ENCODE data around the gene TRMT112. TPM values are rescaled to one million over a fixed set of nuclear protein-coding genes. Genes with fewer than 3 reads are reported as not detected.

TRMT112 gene
- total RNA-seq, 1 experiment from 2014 or later, result 341 TPM

GRCh38 chr11:64327993-64328392, 10.6 kb upstream of the TRMT112 start:
- CTCF ChIA-PET, result no interaction called here
- in situ Hi-C loops (cut with HindIII; ENCODE audit: low pct_unique_long_range_greater_than_20kb, low sequenced_read_pairs) (no loop called here), intact Hi-C loops (cut with micrococcal nuclease; ENCODE audit: unreplicated experiment) (no loop called here)
- peaks cover 21% of the 10 kb centered on the region for H3K4me1 ChIP-seq (ENCODE audit: control insufficient read depth, insufficient read depth, low read length)
- H3K36me3 ChIP-seq (ENCODE audit: control insufficient read depth, insufficient read depth, low read length), result no peaks in the 10 kb centered on the region
- no TSS peak for BruUV-seq (replicated peaks)
- ATAC-seq (no peak), DNase-seq (ENCODE audit: low read depth, low spot score) (no peak)
- TF ChIP-seq TCF7L2 (IDR thresholded peaks at IDR 0.05; ENCODE audit: low read depth, low read length) (no peak), CTCF (IDR thresholded peaks at IDR 0.05) (no peak), SIN3A (IDR thresholded peaks at IDR 0.05; ENCODE audit: borderline replicate concordance, insufficient read depth, low read depth, low read length) (no peak), POLR2AphosphoS5 (IDR thresholded peaks at IDR 0.05; ENCODE audit: low read depth, low read length) (no peak)
- TF ChIP-seq, protein P1, sequence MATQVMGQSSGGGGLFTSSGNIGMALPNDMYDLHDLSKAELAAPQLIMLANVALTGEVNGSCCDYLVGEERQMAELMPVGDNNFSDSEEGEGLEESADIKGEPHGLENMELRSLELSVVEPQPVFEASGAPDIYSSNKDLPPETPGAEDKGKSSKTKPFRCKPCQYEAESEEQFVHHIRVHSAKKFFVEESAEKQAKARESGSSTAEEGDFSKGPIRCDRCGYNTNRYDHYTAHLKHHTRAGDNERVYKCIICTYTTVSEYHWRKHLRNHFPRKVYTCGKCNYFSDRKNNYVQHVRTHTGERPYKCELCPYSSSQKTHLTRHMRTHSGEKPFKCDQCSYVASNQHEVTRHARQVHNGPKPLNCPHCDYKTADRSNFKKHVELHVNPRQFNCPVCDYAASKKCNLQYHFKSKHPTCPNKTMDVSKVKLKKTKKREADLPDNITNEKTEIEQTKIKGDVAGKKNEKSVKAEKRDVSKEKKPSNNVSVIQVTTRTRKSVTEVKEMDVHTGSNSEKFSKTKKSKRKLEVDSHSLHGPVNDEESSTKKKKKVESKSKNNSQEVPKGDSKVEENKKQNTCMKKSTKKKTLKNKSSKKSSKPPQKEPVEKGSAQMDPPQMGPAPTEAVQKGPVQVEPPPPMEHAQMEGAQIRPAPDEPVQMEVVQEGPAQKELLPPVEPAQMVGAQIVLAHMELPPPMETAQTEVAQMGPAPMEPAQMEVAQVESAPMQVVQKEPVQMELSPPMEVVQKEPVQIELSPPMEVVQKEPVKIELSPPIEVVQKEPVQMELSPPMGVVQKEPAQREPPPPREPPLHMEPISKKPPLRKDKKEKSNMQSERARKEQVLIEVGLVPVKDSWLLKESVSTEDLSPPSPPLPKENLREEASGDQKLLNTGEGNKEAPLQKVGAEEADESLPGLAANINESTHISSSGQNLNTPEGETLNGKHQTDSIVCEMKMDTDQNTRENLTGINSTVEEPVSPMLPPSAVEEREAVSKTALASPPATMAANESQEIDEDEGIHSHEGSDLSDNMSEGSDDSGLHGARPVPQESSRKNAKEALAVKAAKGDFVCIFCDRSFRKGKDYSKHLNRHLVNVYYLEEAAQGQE (IDR thresholded peaks at IDR 0.05; ENCODE audit: insufficient read depth in 1 of 2, low read depth in 2 of 2, low read length in 1 of 2), result no peak
- no peaks in the 10 kb centered on the region for H3K9me3 ChIP-seq (ENCODE audit: control insufficient read depth, insufficient read depth, low read depth, low read length)
- no peak overlapping the region for H3K27ac ChIP-seq (ENCODE audit: low read length)
- POLR2A ChIA-PET, result no interaction called here
- no peaks in the 10 kb centered on the region for H3K27me3 ChIP-seq (ENCODE audit: control insufficient read depth, insufficient read depth, low read length)
- H3K4me3 ChIP-seq (ENCODE audit: low read depth in 2 of 2, low read length in 2 of 2), result no peak overlapping the region

DNA sequence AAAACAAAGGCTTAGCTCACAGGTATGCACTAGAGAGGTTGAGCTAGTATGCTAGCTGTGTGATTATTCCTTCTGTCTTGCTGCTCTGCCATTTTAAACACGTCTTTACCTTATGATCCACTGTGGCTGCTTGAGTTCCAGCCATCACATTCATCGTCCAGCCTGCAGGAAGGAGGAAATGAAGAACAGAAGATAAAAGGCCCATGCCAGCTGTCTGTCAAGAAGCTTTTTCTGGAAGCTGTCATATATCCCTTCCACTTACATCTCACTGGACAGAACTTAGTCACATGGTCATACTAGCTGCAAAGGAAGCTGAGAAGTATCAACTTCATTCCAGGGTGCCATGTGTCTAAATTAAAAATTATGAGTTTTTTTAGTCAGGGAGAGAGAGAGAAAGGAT, 10.0 kb upstream of the TRMT112 start:
- no peaks in the 10 kb centered on the region for H3K9me3 ChIP-seq (ENCODE audit: control insufficient read depth, insufficient read depth, low read depth, low read length)
- POLR2A ChIA-PET, result no interaction called here
- H3K4me1 ChIP-seq (ENCODE audit: control insufficient read depth, insufficient read depth, low read length), result peaks cover 22% of the 10 kb centered on the region
- DNase-seq (ENCODE audit: low read depth, low spot score) (no peak), ATAC-seq (no peak)
- TF ChIP-seq CTCF (IDR thresholded peaks at IDR 0.05) (no peak), POLR2AphosphoS5 (IDR thresholded peaks at IDR 0.05; ENCODE audit: low read depth, low read length) (no peak), SIN3A (IDR thresholded peaks at IDR 0.05; ENCODE audit: borderline replicate concordance, insufficient read depth, low read depth, low read length) (no peak), TCF7L2 (IDR thresholded peaks at IDR 0.05; ENCODE audit: low read depth, low read length) (no peak)
- TF ChIP-seq, protein P1 (IDR thresholded peaks at IDR 0.05; ENCODE audit: insufficient read depth in 1 of 2, low read depth in 2 of 2, low read length in 1 of 2), result no peak
- no TSS peak for BruUV-seq (replicated peaks)
- no peak overlapping the region for H3K4me3 ChIP-seq (ENCODE audit: low read depth in 2 of 2, low read length in 2 of 2)
- no peaks in the 10 kb centered on the region for H3K36me3 ChIP-seq (ENCODE audit: control insufficient read depth, insufficient read depth, low read length)
- intact Hi-C loops (cut with micrococcal nuclease; ENCODE audit: unreplicated experiment), result no loop called here
- CTCF ChIA-PET, result no interaction called here
- no peaks in the 10 kb centered on the region for H3K27me3 ChIP-seq (ENCODE audit: control insufficient read depth, insufficient read depth, low read length)
- H3K27ac ChIP-seq (ENCODE audit: low read length), result no peak overlapping the region
- in situ Hi-C loops (cut with HindIII; ENCODE audit: low pct_unique_long_range_greater_than_20kb, low sequenced_read_pairs), result no loop called here
